DOHH2 (cell line): ENCODE data around the gene HLA-DPB1.

Experiments
- H3F3A ChIP-seq: fragments of 200-600 bp; sonication (generic), shearing (Covaris generic); 2 replicates; pipeline ENCODE4 v1.6.0; 2016; ENCODE audit warnings: antibody characterized with exemption, mild to moderate bottlenecking; ENCODE audit not compliant: control insufficient read depth, insufficient read depth
- H3K27ac ChIP-seq: fragments of 200-600 bp; sonication (generic); 2 replicates; pipeline ENCODE4 v1.5.1; 2014; ENCODE audit warnings: low read depth, mild to moderate bottlenecking, low read length, moderate library complexity
- H3K27me3 ChIP-seq: fragments of 200-600 bp; sonication (generic); 2 replicates; pipeline ENCODE4 v1.6.1; 2014; ENCODE audit warnings: mild to moderate bottlenecking, low read length, mixed read lengths; ENCODE audit not compliant: control insufficient read depth
- H3K36me3 ChIP-seq: fragments of 200-600 bp; sonication (generic); 2 replicates; pipeline ENCODE4 v1.6.1; 2014; ENCODE audit warnings: mild to moderate bottlenecking, low read length, moderate library complexity, mixed read lengths; ENCODE audit not compliant: control insufficient read depth
- H3K4me1 ChIP-seq: fragments of 200-600 bp; sonication (generic); 2 replicates; pipeline ENCODE4 v1.6.1; 2014; ENCODE audit warnings: mild to moderate bottlenecking, low read length, mixed read lengths; ENCODE audit not compliant: control insufficient read depth
- H3K4me2 ChIP-seq: fragments of 200-600 bp; sonication (generic); 2 replicates; pipeline ENCODE4 v1.6.0; 2014; ENCODE audit warnings: mild to moderate bottlenecking, low read length, moderate library complexity
- H3K4me3 ChIP-seq: fragments of 200-600 bp; sonication (generic); 2 replicates; pipeline ENCODE4 v1.5.1; 2014; ENCODE audit warnings: mild to moderate bottlenecking, low read length, mixed read lengths
- H3K79me2 ChIP-seq: fragments of 200-600 bp; sonication (generic); 2 replicates; pipeline ENCODE4 v1.6.1; 2014; ENCODE audit warnings: mild to moderate bottlenecking, low read length, mixed read lengths; ENCODE audit not compliant: control insufficient read depth
- H3K9me2 ChIP-seq: fragments of 200-600 bp; sonication (generic); replicated peaks from 2 replicates; pipeline ENCODE4 v1.6.1; 2014; ENCODE audit warnings: mild to moderate bottlenecking, low read length, mixed read lengths; ENCODE audit not compliant: control insufficient read depth
- H3K9me3 ChIP-seq: fragments of 200-600 bp; sonication (generic); 2 replicates; pipeline ENCODE4 v1.6.1; 2014; ENCODE audit warnings: antibody characterized with exemption, low read length, mixed read lengths; ENCODE audit not compliant: control insufficient read depth, insufficient read depth
- H4K20me1 ChIP-seq: fragments of 200-600 bp; sonication (generic); 2 replicates; pipeline ENCODE4 v1.6.0; 2014; ENCODE audit warnings: low read depth, mild to moderate bottlenecking, antibody characterized with exemption, low read length, moderate library complexity; ENCODE audit not compliant: control insufficient read depth, insufficient read depth
- CTCF ChIP-seq: fragments of 200-600 bp; sonication (generic); IDR thresholded peaks from one replicate; pipeline ENCODE4 v1.5.1; 2014; ENCODE audit warnings: antibody characterized with exemption, mild to moderate bottlenecking, low read depth, low read length; ENCODE audit not compliant: poor library complexity, severe bottlenecking
- EZH2phosphoT487 ChIP-seq: fragments of 200-600 bp; sonication (generic); IDR thresholded peaks from 2 replicates; pipeline ENCODE4 v1.6.1; 2017; ENCODE audit warnings: borderline replicate concordance, mild to moderate bottlenecking, antibody characterized with exemption, low read length, moderate library complexity, mixed read lengths

Gene HLA-DPB1

GRCh38 chr6:33064723-33065122 lies 11.1 kb upstream of the HLA-DPB1 start:
- H4K20me1 ChIP-seq: no peaks in the 10 kb centered on the region
- peaks cover 15% of the 10 kb centered on the region for H3K4me1 ChIP-seq
- H3K9me3 ChIP-seq: peaks cover 16% of the 10 kb centered on the region; the same call in 1 of the 2 replicates
- no peaks in the 10 kb centered on the region for H3K9me2 ChIP-seq
- H3K27ac ChIP-seq: no peak overlapping the region
- H3K79me2 ChIP-seq: no peaks in the 10 kb centered on the region
- H3K4me3 ChIP-seq: no peak overlapping the region
- H3K27me3 ChIP-seq: no peaks in the 10 kb centered on the region
- no peak for TF ChIP-seq CTCF
- TF ChIP-seq EZH2phosphoT487: no peak
- H3K4me2 ChIP-seq: no peak overlapping the region
- H3K36me3 ChIP-seq: peaks cover 72% of the 10 kb centered on the region
- peaks cover 18% of the 10 kb centered on the region for H3F3A ChIP-seq

DNA sequence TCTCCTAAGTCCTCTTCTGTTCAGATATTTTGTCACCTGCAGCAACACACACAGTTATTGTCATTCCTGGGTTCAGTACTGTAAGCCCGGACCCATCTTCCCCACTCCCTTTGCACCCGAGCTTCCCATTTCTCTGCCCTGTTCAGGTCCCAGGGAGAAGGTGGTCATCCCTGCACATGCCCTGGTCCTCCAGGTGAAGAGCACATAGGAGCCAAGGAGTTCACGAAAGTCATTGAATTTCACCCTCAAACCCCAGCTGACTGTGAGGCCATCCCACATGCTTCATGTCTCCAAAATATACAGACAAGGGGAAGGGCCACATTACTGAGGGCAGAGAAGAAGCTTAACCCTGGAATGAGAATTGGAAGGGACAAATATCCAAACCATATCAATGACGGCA lies 10.5 kb upstream of the HLA-DPB1 start:
- no peak for TF ChIP-seq EZH2phosphoT487
- TF ChIP-seq CTCF: no peak
- no peak overlapping the region for H3K4me3 ChIP-seq

DNA sequence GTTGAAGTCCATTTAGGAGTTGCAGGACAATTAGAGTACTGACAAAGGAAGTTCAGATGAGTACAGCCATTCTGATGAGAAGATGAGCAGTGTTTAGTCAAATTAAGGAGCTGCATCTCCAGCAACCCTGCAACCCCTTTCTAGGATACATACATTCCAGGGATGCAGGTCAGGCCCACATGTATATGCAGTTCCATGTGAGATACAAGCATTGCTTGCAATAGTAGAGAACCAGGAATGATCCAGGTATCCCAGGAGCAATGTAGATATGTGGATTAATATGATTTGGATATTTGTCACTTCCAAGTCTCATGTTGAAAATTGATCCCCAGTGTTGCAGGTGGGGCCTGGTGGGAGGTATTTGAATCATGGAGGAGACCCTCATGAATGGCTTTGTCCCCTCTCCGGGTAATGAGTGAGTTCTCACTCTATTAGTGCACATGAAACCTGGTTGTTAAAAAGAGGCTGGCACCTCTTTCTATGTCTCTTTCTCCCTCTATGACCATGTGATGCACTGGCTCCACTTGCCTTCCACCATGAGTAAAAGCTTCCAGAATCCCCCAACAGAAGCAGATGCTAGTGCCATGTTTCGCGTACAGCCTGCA lies 8.8 kb upstream of the HLA-DPB1 start:
- peaks cover 12% of the 10 kb centered on the region for H3K79me2 ChIP-seq
- no peak overlapping the region for H3K27ac ChIP-seq
- H3K9me3 ChIP-seq: peaks cover 16% of the 10 kb centered on the region; the same call in 1 of the 2 replicates
- TF ChIP-seq CTCF (no peak), EZH2phosphoT487 (no peak)
- H3K27me3 ChIP-seq: no peaks in the 10 kb centered on the region
- peaks cover 6% of the 10 kb centered on the region for H3F3A ChIP-seq
- H3K4me2 ChIP-seq: no peak overlapping the region
- H3K9me2 ChIP-seq: no peaks in the 10 kb centered on the region
- H4K20me1 ChIP-seq: no peaks in the 10 kb centered on the region
- peaks cover 31% of the 10 kb centered on the region for H3K4me1 ChIP-seq
- peaks cover 82% of the 10 kb centered on the region for H3K36me3 ChIP-seq
- no peak overlapping the region for H3K4me3 ChIP-seq

More for the DNA sequence above, 10.5 kb upstream of the HLA-DPB1 start:
- H3K27me3 ChIP-seq: no peaks in the 10 kb centered on the region
- peaks cover 78% of the 10 kb centered on the region for H3K36me3 ChIP-seq
- H4K20me1 ChIP-seq: no peaks in the 10 kb centered on the region
- H3K79me2 ChIP-seq: no peaks in the 10 kb centered on the region
- peaks cover 18% of the 10 kb centered on the region for H3F3A ChIP-seq
- H3K4me2 ChIP-seq: no peak overlapping the region
- no peaks in the 10 kb centered on the region for H3K9me2 ChIP-seq
- no peak overlapping the region for H3K27ac ChIP-seq
- H3K4me1 ChIP-seq: peaks cover 20% of the 10 kb centered on the region
- peaks cover 16% of the 10 kb centered on the region; the same call in 1 of the 2 replicates for H3K9me3 ChIP-seq
